Astrocyte (in vitro differentiated cells and primary cell): Measurements from ENCODE around the gene KRT80.

ENCODE experiments used
- CTCF ChIP-seq: IDR thresholded peaks from 2 replicates; pipeline ENCODE4 v1.5.1; 2011; ENCODE audit warnings: low read depth, mild to moderate bottlenecking, inconsistent platforms, low read length, moderate library complexity; ENCODE audit not compliant: insufficient read depth
- EZH2 ChIP-seq: IDR thresholded peaks from 2 replicates; pipeline ENCODE4 v1.6.1; 2012; ENCODE audit warnings: mild to moderate bottlenecking, low read length, inconsistent platforms; ENCODE audit not compliant: insufficient read depth

DNA sequence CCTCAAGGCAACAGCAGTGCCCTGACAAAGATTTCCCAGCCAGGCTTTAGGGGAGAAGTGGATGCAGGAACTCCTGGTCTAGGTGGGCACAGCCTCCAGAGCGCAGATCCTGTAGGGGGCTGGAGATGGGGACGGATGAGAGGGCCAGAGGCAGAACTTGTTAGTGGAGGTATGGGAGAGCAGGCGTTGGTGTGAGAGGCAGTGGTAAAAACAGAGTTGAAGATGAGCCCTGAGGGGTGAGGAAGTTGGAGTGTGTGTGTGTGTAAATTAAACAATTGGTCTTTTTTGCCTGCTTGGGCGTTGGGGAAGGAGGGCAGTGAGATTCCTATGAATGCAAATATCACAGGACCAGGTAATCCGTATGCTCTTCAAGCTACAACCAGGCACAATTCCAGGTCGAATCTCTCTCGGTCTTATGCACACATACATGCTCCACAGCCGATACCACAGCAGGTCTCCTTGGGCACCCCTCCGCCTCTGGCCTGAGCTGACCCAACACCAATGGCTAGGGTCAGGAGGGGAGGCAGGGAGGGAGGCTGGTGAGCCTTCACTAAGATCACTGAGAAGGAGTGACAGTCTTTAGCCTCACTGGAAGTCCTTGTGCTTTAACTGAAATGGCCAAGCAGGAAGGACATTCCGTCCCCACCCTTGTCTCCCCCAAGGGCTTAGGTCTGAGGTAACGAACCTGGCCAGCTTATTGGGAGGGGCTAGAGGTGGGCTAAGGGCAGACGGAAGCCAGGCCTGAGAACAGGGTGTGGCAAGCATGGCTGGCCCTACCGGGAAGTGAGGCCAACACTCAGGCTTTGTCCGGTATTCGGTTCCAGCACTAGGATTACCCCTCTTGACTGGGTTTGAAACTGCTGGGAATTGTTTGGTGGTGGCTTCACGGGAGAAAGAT lies 39.7 kb upstream of the KRT80 start:
- TF ChIP-seq CTCF (no peak), EZH2 (no peak)
